SK-N-MC (cell line): ENCODE measurements around the gene FCRL3.

Experiments used
- DNase-seq: peaks from one replicate; pipeline ENCODE4 v3.0.0-alpha.2; 2011; ENCODE audit warnings: low read depth, low spot score
- H3K27ac ChIP-seq: fragments of 200-600 bp; sonication (generic); 2 replicates; pipeline ENCODE4 v1.5.1; 2016; ENCODE audit warnings: mixed run types
- H3K36me3 ChIP-seq: fragments of 200-600 bp; sonication (generic); 2 replicates; pipeline ENCODE4 v1.6.1; 2017; ENCODE audit warnings: antibody characterized with exemption, low read length, mixed read lengths; ENCODE audit not compliant: insufficient read depth
- H3K4me3 ChIP-seq: fragments of 200-600 bp; sonication (generic); 2 replicates; pipeline ENCODE4 v1.5.1; 2016
- H3K9ac ChIP-seq: fragments of 200-600 bp; sonication (generic); 2 replicates; pipeline ENCODE4 v1.8.0; 2017; ENCODE audit warnings: mixed run types, mixed read lengths; ENCODE audit not compliant: insufficient read length
- H3K9me3 ChIP-seq: fragments of 200-600 bp; sonication (generic); 2 replicates; pipeline ENCODE4 v1.6.1; 2017; ENCODE audit warnings: low read depth, mild to moderate bottlenecking, antibody characterized with exemption, low read length, moderate library complexity, mixed read lengths
- EZH2 ChIP-seq: fragments of 200-600 bp; sonication (generic); IDR thresholded peaks from one replicate; pipeline ENCODE4 v1.6.1; 2017; ENCODE audit warnings: antibody characterized with exemption
- FOXP2 ChIP-seq: optimal IDR thresholded peaks from 2 replicates; pipeline ENCODE3; 2011; ENCODE audit warnings: mild to moderate bottlenecking, moderate library complexity; ENCODE audit not compliant: insufficient read depth; ENCODE audit errors: extremely low read length, control extremely low read depth
- POLR2AphosphoS5 ChIP-seq: IDR thresholded peaks from 2 replicates; pipeline ENCODE4 v1.6.1; 2012; ENCODE audit warnings: mild to moderate bottlenecking, low read depth, low read length, borderline replicate concordance

The FCRL3 gene

DNA sequence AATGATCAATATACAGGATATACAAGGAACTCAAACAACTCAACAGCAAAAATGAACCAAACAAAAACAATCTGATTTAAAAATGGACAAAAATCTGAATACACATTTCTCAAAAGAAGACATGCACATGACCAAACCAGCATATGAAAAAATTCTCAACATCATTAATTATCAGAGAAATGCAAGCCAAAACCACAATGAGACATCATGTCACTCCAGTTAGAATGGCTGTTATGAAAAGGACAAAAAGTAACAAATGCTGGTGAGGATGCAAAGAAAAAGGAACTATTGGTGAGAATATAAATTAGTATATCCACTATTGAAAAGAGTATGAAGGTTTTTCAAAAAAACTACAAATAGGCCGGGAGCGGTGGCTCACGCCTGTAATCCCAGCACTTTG, 42.0 kb downstream of the FCRL3 start:
- Histone ChIP-seq H3K4me3 (no peak overlapping the region), H3K9ac (no peak overlapping the region), H3K36me3 (no peaks in the 10 kb centered on the region), H3K27ac (no peak overlapping the region), H3K9me3 (no peaks in the 10 kb centered on the region)
- DNase-seq = no peak
- TF ChIP-seq FOXP2 = no peak
- no peak for TF ChIP-seq POLR2AphosphoS5
- TF ChIP-seq EZH2 = no peak

DNA sequence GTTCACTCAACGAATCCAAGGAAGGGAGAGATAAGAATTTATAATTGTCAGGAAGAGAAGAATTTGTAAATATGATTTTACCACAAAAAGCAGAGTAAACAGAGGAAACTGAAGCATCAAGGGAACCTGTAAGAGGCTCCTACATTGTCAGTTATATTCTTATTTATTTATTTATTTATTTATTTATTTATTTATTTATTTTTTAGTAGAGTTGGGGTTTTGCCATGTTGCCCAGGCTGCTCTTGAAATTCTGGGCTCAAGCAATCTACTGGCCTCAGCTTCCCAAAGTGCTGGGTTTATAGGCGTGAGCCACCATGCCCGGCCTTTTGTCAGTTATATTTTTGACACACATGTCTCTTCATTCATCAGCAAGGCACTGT, 47.1 kb downstream of the FCRL3 start:
- Histone ChIP-seq H3K36me3 (no peaks in the 10 kb centered on the region), H3K9me3 (no peaks in the 10 kb centered on the region), H3K9ac (no peak overlapping the region), H3K4me3 (no peak overlapping the region), H3K27ac (no peak overlapping the region)
- DNase-seq = no peak
- TF ChIP-seq EZH2 = no peak
- TF ChIP-seq FOXP2 = no peak
- no peak for TF ChIP-seq POLR2AphosphoS5

DNA sequence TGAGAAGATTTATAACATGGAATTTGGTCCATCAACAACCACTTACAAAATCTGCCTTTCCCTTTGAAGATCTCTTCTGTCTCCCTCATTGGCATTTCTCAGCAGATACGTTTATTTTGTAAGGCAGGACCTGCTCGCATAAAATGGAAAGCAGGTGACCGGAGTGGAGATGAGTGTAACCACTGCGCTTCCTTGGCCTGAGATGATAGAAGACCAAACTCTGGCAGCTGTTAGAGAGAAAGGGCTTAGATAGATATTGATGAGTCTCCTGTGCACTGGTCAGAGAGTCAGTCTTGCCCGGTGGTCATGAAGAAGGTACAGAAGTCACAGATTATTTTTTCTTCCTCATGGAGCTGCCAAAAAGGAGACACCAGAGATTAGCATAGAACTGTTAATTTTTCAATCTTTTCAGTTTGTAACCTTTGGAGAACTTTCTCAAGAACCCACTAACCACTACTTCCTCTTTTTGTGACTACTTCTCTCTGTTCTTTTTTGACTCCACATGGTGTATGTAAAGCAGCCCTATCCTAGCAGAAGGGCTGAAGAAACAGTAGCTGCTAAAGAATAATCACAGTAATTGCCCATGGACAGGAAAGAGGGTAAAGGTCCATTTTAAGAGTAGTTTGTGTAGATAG, 47.6 kb downstream of the FCRL3 start:
- DNase-seq = no peak
- H3K4me3 ChIP-seq = no peak overlapping the region
- TF ChIP-seq EZH2 (no peak), FOXP2 (no peak), POLR2AphosphoS5 (no peak)
- no peaks in the 10 kb centered on the region for H3K36me3 ChIP-seq
- H3K9ac ChIP-seq = no peak overlapping the region
- no peak overlapping the region for H3K27ac ChIP-seq
- no peaks in the 10 kb centered on the region for H3K9me3 ChIP-seq

DNA sequence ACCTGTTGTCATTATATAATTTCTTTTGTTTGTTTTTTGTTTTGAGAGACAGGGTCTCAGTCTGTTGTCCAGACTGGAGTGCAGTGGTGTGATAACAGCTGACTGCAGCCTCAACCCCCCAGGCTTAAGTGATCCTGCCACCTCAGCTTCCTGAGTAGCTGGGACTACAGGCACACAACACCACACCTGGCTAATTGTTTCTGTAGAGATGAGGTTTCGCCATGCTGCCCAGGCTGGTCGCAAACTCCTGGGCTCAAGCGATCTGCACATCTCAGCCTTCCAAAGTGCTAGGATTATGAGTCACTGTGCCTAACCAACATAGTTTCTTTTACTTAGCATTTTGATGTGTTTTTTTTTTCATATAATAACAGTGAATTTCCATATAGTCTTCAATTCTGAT, 52.3 kb downstream of the FCRL3 start:
- H3K9ac ChIP-seq = no peak overlapping the region
- no peak for TF ChIP-seq POLR2AphosphoS5
- TF ChIP-seq FOXP2 = no peak
- TF ChIP-seq EZH2 = no peak
- H3K36me3 ChIP-seq = no peaks in the 10 kb centered on the region
- no peak overlapping the region for H3K4me3 ChIP-seq
- H3K9me3 ChIP-seq = no peaks in the 10 kb centered on the region
- DNase-seq = no peak
- H3K27ac ChIP-seq = no peak overlapping the region

DNA sequence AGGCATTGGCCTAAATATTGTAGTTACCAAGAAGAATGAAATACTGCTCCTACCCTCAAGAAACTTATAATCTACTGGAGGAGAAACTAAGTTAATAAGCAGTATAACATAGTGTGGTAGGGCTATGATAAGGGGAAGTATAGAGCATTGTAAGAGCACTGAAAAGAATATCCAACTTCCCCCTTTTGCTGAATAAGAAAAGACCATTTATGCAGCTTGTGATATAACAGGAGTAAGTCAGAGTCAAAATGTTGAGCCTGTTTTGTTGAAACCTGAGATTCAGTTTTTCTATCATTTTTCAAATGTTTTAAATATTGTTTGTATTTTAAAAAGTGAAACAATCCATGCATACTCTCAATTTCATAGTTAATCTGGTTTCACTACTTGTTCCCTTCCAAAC, 54.4 kb downstream of the FCRL3 start:
- H3K4me3 ChIP-seq = no peak overlapping the region
- no peak overlapping the region for H3K27ac ChIP-seq
- no peak for DNase-seq
- H3K36me3 ChIP-seq = no peaks in the 10 kb centered on the region
- H3K9me3 ChIP-seq = no peaks in the 10 kb centered on the region
- TF ChIP-seq EZH2 (no peak), POLR2AphosphoS5 (no peak), FOXP2 (no peak)
- H3K9ac ChIP-seq = no peak overlapping the region

DNA sequence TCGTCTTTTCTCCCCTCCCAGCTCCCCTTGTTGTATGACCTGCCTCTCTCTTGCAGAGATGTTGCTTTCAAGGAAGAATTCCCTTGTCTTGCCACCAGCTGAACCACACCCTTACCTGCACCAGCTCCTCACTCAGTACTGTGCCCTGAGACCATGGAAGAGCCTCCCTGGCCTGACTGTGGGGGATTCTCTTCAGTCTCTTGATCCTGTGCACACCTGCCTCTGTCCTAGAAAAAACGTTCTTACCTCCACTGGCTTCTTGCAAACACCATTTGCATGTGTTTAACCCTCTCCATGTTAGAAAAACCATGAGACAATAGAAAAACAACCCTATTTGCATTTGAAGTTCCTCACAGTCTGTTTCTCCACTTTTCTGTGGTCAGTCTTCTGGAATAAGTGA, 59.4 kb downstream of the FCRL3 start:
- no peak for DNase-seq
- Histone ChIP-seq H3K4me3 (no peak overlapping the region), H3K9me3 (no peaks in the 10 kb centered on the region), H3K9ac (no peak overlapping the region), H3K36me3 (no peaks in the 10 kb centered on the region), H3K27ac (no peak overlapping the region)
- no peak for TF ChIP-seq EZH2
- TF ChIP-seq POLR2AphosphoS5 = no peak
- TF ChIP-seq FOXP2 = no peak

DNA sequence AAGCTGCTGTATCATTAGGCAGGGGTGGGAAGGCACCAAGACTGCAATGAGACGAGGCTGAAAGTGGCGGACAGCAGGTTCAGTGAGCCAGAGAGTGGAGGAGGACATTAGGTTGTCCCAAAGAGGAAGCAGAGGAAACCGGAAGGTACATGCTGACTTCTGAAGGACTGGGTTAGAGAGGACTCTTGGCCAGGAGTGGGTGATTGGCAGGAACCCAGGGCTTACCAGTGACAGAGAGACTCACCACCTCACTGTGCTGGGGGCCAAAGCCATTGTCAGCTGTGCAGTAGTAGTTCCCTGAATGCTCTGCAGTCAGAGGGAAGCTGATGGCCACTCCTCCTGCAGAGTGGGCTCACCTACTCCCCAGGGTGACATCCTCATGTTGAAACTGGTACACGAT, 60.8 kb downstream of the FCRL3 start:
- H3K4me3 ChIP-seq = no peak overlapping the region
- no peak overlapping the region for H3K27ac ChIP-seq
- no peak overlapping the region for H3K9ac ChIP-seq
- no peak for TF ChIP-seq EZH2
- TF ChIP-seq POLR2AphosphoS5 = no peak
- no peak for TF ChIP-seq FOXP2
- no peaks in the 10 kb centered on the region for H3K36me3 ChIP-seq
- no peak for DNase-seq
- no peaks in the 10 kb centered on the region for H3K9me3 ChIP-seq

DNA sequence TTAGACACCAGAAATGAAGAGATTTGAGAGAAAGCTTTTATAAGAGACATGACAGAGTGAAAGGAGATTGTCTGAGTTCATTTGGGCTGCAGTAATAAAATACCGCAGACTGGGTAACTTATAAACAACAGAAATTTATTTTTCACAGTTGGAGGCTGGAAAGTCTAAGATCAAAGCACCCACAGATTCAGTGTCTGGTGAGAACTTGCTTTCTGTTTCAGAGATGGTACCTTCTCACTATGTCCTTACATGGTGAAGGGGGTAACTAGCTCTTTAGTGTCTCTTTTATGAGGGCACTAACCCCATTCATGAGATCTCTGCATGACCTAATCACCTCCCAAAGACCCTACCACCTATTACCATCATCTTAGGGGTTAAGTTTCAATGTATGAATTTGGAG, 71.8 kb downstream of the FCRL3 start:
- no peak overlapping the region for H3K9ac ChIP-seq
- no peak overlapping the region for H3K4me3 ChIP-seq
- H3K36me3 ChIP-seq = no peaks in the 10 kb centered on the region
- DNase-seq = no peak
- no peaks in the 10 kb centered on the region for H3K9me3 ChIP-seq
- no peak for TF ChIP-seq POLR2AphosphoS5
- TF ChIP-seq FOXP2 = no peak
- TF ChIP-seq EZH2 = no peak
- no peak overlapping the region for H3K27ac ChIP-seq
